Measurements from ENCODE around the gene PINLYP.
"Not testable (repeated sequence)": the region's sequence is repeated elsewhere in the genome, so short reads cannot be mapped to it uniquely, and the experiment has no call there.

- TF ChIP-seq GABPA (IDR thresholded peaks at IDR 0.05; ENCODE audit: low read depth); EP300 (IDR thresholded peaks at IDR 0.05; ENCODE audit: borderline replicate concordance in 1 of 2, low read depth in 1 of 2, low read length in 1 of 2); SMC3 (IDR thresholded peaks at IDR 0.05; ENCODE audit: low read depth, low read length); TAF1 (IDR thresholded peaks at IDR 0.05; ENCODE audit: borderline replicate concordance, low read depth, low read length); JUND (IDR thresholded peaks at IDR 0.05); RFX5 (IDR thresholded peaks at IDR 0.05; ENCODE audit: low read length); YY1 (IDR thresholded peaks at IDR 0.05; ENCODE audit: low read depth); REST (IDR thresholded peaks at IDR 0.05; ENCODE audit: low read depth, low read length); RAD21 (IDR thresholded peaks at IDR 0.05; ENCODE audit: low read length); EZH2phosphoT487 (IDR thresholded peaks at IDR 0.05; ENCODE audit: borderline replicate concordance, low read depth): not testable (repeated sequence)
- TF ChIP-seq, protein P1, sequence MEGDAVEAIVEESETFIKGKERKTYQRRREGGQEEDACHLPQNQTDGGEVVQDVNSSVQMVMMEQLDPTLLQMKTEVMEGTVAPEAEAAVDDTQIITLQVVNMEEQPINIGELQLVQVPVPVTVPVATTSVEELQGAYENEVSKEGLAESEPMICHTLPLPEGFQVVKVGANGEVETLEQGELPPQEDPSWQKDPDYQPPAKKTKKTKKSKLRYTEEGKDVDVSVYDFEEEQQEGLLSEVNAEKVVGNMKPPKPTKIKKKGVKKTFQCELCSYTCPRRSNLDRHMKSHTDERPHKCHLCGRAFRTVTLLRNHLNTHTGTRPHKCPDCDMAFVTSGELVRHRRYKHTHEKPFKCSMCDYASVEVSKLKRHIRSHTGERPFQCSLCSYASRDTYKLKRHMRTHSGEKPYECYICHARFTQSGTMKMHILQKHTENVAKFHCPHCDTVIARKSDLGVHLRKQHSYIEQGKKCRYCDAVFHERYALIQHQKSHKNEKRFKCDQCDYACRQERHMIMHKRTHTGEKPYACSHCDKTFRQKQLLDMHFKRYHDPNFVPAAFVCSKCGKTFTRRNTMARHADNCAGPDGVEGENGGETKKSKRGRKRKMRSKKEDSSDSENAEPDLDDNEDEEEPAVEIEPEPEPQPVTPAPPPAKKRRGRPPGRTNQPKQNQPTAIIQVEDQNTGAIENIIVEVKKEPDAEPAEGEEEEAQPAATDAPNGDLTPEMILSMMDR (IDR thresholded peaks at IDR 0.05) = not testable (repeated sequence)
Observed at GRCh38 chr19:43547926-43548325, 27.7 kb upstream of the PINLYP start.
